Astrocyte (in vitro differentiated cells and primary cell): Measurements from ENCODE around the gene OXSM. TPM values are rescaled to one million over a fixed set of nuclear protein-coding genes. Genes with fewer than 3 reads are reported as not detected.

Experiments
- DNase-seq: peaks from one replicate; pipeline ENCODE4 v3.0.0-alpha.2; 2010; ENCODE audit warnings: low read depth
- FAIRE-seq: peaks from 2 replicates; lab custom pipeline; 2011; peaks lifted over from hg19 to GRCh38; lab: Jason Lieb, UNC
- H2AFZ ChIP-seq: 2 replicates; pipeline ENCODE4 v1.6.0; 2012; ENCODE audit warnings: low read depth, low read length, inconsistent platforms
- H3K27ac ChIP-seq: 2 replicates; pipeline ENCODE4 v1.5.1; 2011; ENCODE audit warnings: low read depth, low read length, inconsistent platforms
- H3K27me3 ChIP-seq: 2 replicates; pipeline ENCODE4 v1.6.0; 2011; ENCODE audit warnings: low read length, inconsistent platforms; ENCODE audit not compliant: insufficient read depth
- H3K36me3 ChIP-seq: 2 replicates; pipeline ENCODE4 v1.5.1; 2011; ENCODE audit warnings: low read length, inconsistent platforms; ENCODE audit not compliant: insufficient read depth
- H3K4me1 ChIP-seq: 2 replicates; pipeline ENCODE4 v1.5.1; 2011; ENCODE audit warnings: low read length, inconsistent platforms; ENCODE audit not compliant: insufficient read depth
- H3K4me2 ChIP-seq: 2 replicates; pipeline ENCODE4 v1.6.0; 2012; ENCODE audit warnings: low read length, inconsistent platforms
- H3K4me3 ChIP-seq: 2 replicates; pipeline ENCODE4 v1.5.1; 2011; ENCODE audit warnings: low read depth, mild to moderate bottlenecking, low read length, inconsistent platforms; ENCODE audit not compliant: insufficient read depth
- H3K79me2 ChIP-seq: 2 replicates; pipeline ENCODE4 v1.6.0; 2012; ENCODE audit warnings: mild to moderate bottlenecking, low read length, inconsistent platforms; ENCODE audit not compliant: insufficient read depth
- H3K9ac ChIP-seq: 2 replicates; pipeline ENCODE4 v1.6.0; 2012; ENCODE audit warnings: mild to moderate bottlenecking, low read length, inconsistent platforms
- H3K9me3 ChIP-seq: 2 replicates; pipeline ENCODE4 v1.5.1; 2012; ENCODE audit warnings: low read depth, mild to moderate bottlenecking, low read length, inconsistent platforms; ENCODE audit not compliant: insufficient read depth
- H4K20me1 ChIP-seq: 2 replicates; pipeline ENCODE4 v1.6.0; 2012; ENCODE audit warnings: low read length, inconsistent platforms; ENCODE audit not compliant: insufficient read depth
- H3K27ac Mint-ChIP-seq: one replicate; pipeline ENCODE4 v1.8.0; 2021; ENCODE audit warnings: mild to moderate bottlenecking, mixed read lengths; ENCODE audit not compliant: unreplicated experiment
- H3K27me3 Mint-ChIP-seq: one replicate; pipeline ENCODE4 v1.8.0; 2021; ENCODE audit warnings: low read depth, mixed read lengths; ENCODE audit not compliant: unreplicated experiment
- H3K36me3 Mint-ChIP-seq: one replicate; pipeline ENCODE4 v1.8.0; 2021; ENCODE audit warnings: low read depth, mixed read lengths; ENCODE audit not compliant: unreplicated experiment
- H3K4me1 Mint-ChIP-seq: one replicate; pipeline ENCODE4 v1.8.0; 2021; ENCODE audit warnings: low read depth, mixed read lengths; ENCODE audit not compliant: unreplicated experiment
- H3K4me3 Mint-ChIP-seq: one replicate; pipeline ENCODE4 v1.8.0; 2021; ENCODE audit warnings: mild to moderate bottlenecking, moderate library complexity, mixed read lengths; ENCODE audit not compliant: unreplicated experiment
- H3K9me3 Mint-ChIP-seq: one replicate; pipeline ENCODE4 v1.8.0; 2021; ENCODE audit warnings: mild to moderate bottlenecking, mixed read lengths; ENCODE audit not compliant: unreplicated experiment
- EZH2 ChIP-seq: IDR thresholded peaks from 2 replicates; pipeline ENCODE4 v1.6.1; 2012; ENCODE audit warnings: mild to moderate bottlenecking, low read length, inconsistent platforms; ENCODE audit not compliant: insufficient read depth
- total RNA-seq: library from RNA; stranded (reverse); gene quantifications from 2 replicates; pipeline ENCODE4 v1.2.1, GENCODE V29; 2021
- TF ChIP-seq, protein P1 (sequence below): IDR thresholded peaks from 2 replicates; pipeline ENCODE4 v1.5.1; 2011; ENCODE audit warnings: low read depth, mild to moderate bottlenecking, inconsistent platforms, low read length, moderate library complexity; ENCODE audit not compliant: insufficient read depth

Gene OXSM
- total RNA-seq, 1 donor from 2014 or later, result 6.1 TPM

DNA sequence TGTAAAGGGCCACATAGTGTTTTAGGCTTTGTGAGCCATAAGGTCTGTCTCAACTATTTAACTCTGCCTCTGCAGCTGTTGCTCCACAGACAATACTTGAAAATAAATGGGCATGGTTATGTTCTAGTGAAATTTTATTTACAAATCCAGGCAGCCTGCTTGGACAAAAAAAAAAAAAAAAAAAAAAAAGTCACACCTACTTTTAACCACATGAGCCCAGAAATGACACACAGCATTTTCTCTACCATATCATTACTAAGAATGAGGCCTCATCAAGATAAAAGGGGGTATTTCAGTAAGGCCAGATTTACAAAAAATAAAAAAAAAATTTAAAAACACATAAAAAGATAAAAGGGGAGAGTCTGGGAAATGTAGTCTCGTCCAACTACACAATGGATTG, 4.9 kb upstream of the OXSM start:
- H3K27me3 ChIP-seq, result no peaks in the 10 kb centered on the region
- no peaks in the 10 kb centered on the region for H3K9me3 ChIP-seq
- H3K27me3 Mint-ChIP-seq, result no peaks in the 10 kb centered on the region
- no peak overlapping the region for H3K4me3 Mint-ChIP-seq
- peaks cover 17% of the 10 kb centered on the region for H3K4me1 ChIP-seq
- no peak for TF ChIP-seq EZH2
- TF ChIP-seq, protein P1, sequence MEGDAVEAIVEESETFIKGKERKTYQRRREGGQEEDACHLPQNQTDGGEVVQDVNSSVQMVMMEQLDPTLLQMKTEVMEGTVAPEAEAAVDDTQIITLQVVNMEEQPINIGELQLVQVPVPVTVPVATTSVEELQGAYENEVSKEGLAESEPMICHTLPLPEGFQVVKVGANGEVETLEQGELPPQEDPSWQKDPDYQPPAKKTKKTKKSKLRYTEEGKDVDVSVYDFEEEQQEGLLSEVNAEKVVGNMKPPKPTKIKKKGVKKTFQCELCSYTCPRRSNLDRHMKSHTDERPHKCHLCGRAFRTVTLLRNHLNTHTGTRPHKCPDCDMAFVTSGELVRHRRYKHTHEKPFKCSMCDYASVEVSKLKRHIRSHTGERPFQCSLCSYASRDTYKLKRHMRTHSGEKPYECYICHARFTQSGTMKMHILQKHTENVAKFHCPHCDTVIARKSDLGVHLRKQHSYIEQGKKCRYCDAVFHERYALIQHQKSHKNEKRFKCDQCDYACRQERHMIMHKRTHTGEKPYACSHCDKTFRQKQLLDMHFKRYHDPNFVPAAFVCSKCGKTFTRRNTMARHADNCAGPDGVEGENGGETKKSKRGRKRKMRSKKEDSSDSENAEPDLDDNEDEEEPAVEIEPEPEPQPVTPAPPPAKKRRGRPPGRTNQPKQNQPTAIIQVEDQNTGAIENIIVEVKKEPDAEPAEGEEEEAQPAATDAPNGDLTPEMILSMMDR, result no peak
- no peak overlapping the region for H3K27ac Mint-ChIP-seq
- FAIRE-seq, result no peak
- H3K36me3 Mint-ChIP-seq, result no peaks in the 10 kb centered on the region
- peaks cover 34% of the 10 kb centered on the region for H3K79me2 ChIP-seq
- DNase-seq, result no peak
- H3K36me3 ChIP-seq, result no peaks in the 10 kb centered on the region
- H3K9ac ChIP-seq, result no peak overlapping the region
- H3K9me3 Mint-ChIP-seq, result no peaks in the 10 kb centered on the region
- H3K4me1 Mint-ChIP-seq, result peaks cover 11% of the 10 kb centered on the region
- no peak overlapping the region for H3K4me3 ChIP-seq
- H2AFZ ChIP-seq, result no peak overlapping the region
- peaks cover 13% of the 10 kb centered on the region for H4K20me1 ChIP-seq
- H3K4me2 ChIP-seq, result no peak overlapping the region
- no peak overlapping the region for H3K27ac ChIP-seq

DNA sequence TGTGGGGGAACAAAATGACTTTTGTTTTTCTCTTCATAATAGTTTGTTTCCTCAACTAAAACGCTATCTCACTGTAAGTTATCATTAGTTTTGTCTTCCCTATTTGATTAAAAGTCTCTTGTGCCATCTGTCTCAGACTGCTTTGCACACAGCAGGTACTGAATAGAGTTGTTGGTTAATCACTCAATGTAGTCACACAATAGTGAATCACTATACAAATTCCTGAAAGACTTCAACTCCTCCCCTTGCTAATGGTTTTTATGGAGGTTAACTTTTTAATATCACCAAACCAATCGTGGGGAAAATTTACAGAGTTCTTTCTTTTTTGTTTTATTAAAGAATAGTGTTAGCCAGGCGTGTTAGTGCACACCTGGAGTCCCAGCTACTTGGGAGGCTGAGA, 4.1 kb upstream of the OXSM start:
- H3K4me3 Mint-ChIP-seq, result no peak overlapping the region
- Histone ChIP-seq H2AFZ (no peak overlapping the region), H3K27ac (no peak overlapping the region), H4K20me1 (peaks cover 11% of the 10 kb centered on the region), H3K4me1 (peaks cover 22% of the 10 kb centered on the region), H3K9me3 (no peaks in the 10 kb centered on the region), H3K27me3 (no peaks in the 10 kb centered on the region), H3K9ac (no peak overlapping the region), H3K4me2 (no peak overlapping the region), H3K4me3 (no peak overlapping the region), H3K36me3 (no peaks in the 10 kb centered on the region), H3K79me2 (peaks cover 26% of the 10 kb centered on the region)
- no peaks in the 10 kb centered on the region for H3K27me3 Mint-ChIP-seq
- no peaks in the 10 kb centered on the region for H3K36me3 Mint-ChIP-seq
- no peak for FAIRE-seq
- no peak for TF ChIP-seq EZH2
- TF ChIP-seq, protein P1, result no peak
- no peak for DNase-seq
- H3K4me1 Mint-ChIP-seq, result peaks cover 11% of the 10 kb centered on the region
- H3K9me3 Mint-ChIP-seq, result no peaks in the 10 kb centered on the region
- no peak overlapping the region for H3K27ac Mint-ChIP-seq

DNA sequence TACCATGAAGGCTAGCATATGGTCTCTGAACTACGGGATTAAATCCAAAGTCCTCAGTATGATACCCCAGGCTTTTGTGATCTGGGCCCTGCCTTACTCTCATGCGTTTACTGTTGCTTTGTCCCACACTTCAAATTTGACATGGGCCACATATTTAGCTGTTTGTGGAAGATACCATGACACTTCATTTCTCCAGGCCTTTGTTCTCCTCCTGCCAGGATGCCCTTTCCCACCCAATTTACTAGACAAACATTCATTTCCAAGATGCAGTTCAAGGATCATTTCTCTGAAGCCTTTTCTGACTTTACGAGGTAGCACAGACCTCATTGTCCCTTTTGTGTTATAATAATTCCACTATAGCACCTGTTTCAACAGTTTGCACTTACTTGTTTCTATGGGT, 2.2 kb upstream of the OXSM start:
- Histone ChIP-seq H3K4me2 (no peak overlapping the region), H3K36me3 (no peaks in the 10 kb centered on the region), H4K20me1 (no peaks in the 10 kb centered on the region), H3K9me3 (no peaks in the 10 kb centered on the region), H3K27ac (no peak overlapping the region), H3K27me3 (no peaks in the 10 kb centered on the region), H3K4me3 (no peak overlapping the region), H3K79me2 (peaks cover 20% of the 10 kb centered on the region), H3K4me1 (peaks cover 14% of the 10 kb centered on the region), H2AFZ (no peak overlapping the region), H3K9ac (no peak overlapping the region)
- no peaks in the 10 kb centered on the region for H3K27me3 Mint-ChIP-seq
- no peak overlapping the region for H3K27ac Mint-ChIP-seq
- DNase-seq (no peak), FAIRE-seq (no peak)
- H3K9me3 Mint-ChIP-seq, result no peaks in the 10 kb centered on the region
- peaks cover 2% of the 10 kb centered on the region for H3K4me1 Mint-ChIP-seq
- no peak overlapping the region for H3K4me3 Mint-ChIP-seq
- TF ChIP-seq EZH2, result no peak
- TF ChIP-seq, protein P1, result no peak
- no peaks in the 10 kb centered on the region for H3K36me3 Mint-ChIP-seq
